K562 (cell line): ENCODE data around the gene NAB1. TPM values are rescaled to one million over a fixed set of nuclear protein-coding genes. Genes with fewer than 3 reads are reported as not detected.

Experiments used
- ATAC-seq: fragments of 200-7000 bp; cut with Tn5 transposase; 3 replicates; pipeline ENCODE4 v1.9.1; 2020; ENCODE audit warnings: moderate library complexity
- BruUV-seq: library from RNA; stranded (reverse); fragments of 400-500 nt; replicated peaks from 2 replicates; lab custom pipeline; 2021; lab: Mats Ljungman, UMichigan
- CTCF ChIA-PET: fragments of 300-600 bp; formaldehyde crosslinking; extraction: SDS; loops from one replicate; lab custom pipeline; 2021; ENCODE audit warnings: low intra/inter-chr PET ratio; lab: Yijun Ruan, JAX
- POLR2A ChIA-PET: fragments of 300-600, 350-650 bp; sonication (Branson Sonifier 250); formaldehyde crosslinking; extraction: SDS; loops from one replicate; lab custom pipeline; 2021; ENCODE audit warnings: antibody characterized with exemption, inconsistent platforms; lab: Yijun Ruan, JAX
- DNase-seq, 4 experiments: peaks; one replicate each; pipeline versions ENCODE4 v3.0.0 to v3.0.0-alpha.2; 2011 to 2018; ENCODE audit warnings: low spot score in 3 of 4, mixed read lengths in 3 of 4; ENCODE audit errors: extremely low read depth in 1 of 4
- FAIRE-seq: peaks from 2 replicates; lab custom pipeline; 2011; peaks lifted over from hg19 to GRCh38; lab: Jason Lieb, UNC
- H2AFZ ChIP-seq: 2 replicates; pipeline ENCODE4 v1.6.0; 2011; ENCODE audit warnings: low read depth, low read length, control low read depth, inconsistent platforms
- H3K27ac ChIP-seq: fragments of 200-600 bp; 3 replicates; pipeline ENCODE4 v1.8.0; 2011; ENCODE audit warnings: low read depth, mild to moderate bottlenecking, control low read depth, inconsistent platforms, low read length, moderate library complexity, mixed read lengths; ENCODE audit errors: extremely low read depth
- H3K27me3 ChIP-seq, 2 experiments: fragments of 300-600 bp in 1 of 2; 2 replicates in 1 of 2; 3 replicates in 1 of 2; pipeline versions ENCODE4 v1.6.0 to v1.8.0; 2011; ENCODE audit warnings: inconsistent platforms in 2 of 2, low read length in 2 of 2, mild to moderate bottlenecking in 1 of 2, mixed read lengths in 1 of 2, moderate library complexity in 1 of 2; ENCODE audit not compliant: control insufficient read depth in 2 of 2, insufficient read depth in 2 of 2
- H3K36me3 ChIP-seq: fragments of 300-600 bp; 3 replicates; pipeline ENCODE4 v1.8.0; 2011; ENCODE audit warnings: mild to moderate bottlenecking, low read length, inconsistent platforms; ENCODE audit not compliant: control insufficient read depth, insufficient read depth
- H3K4me1 ChIP-seq, 2 experiments: fragments of 200-600 bp in 1 of 2; replicated peaks in 1 of 2; 2 replicates in 1 of 2; 3 replicates in 1 of 2; pipeline versions ENCODE4 v1.5.1 to v1.8.0; 2011; ENCODE audit warnings: inconsistent platforms in 2 of 2, low read length in 2 of 2, mild to moderate bottlenecking in 1 of 2, mixed read lengths in 1 of 2, moderate library complexity in 1 of 2; ENCODE audit not compliant: control insufficient read depth in 2 of 2, insufficient read depth in 2 of 2
- H3K4me2 ChIP-seq: 2 replicates; pipeline ENCODE4 v1.6.1; 2011; ENCODE audit warnings: low read length, control low read depth, inconsistent platforms, mixed read lengths; ENCODE audit not compliant: insufficient read depth
- H3K4me3 ChIP-seq: fragments of 200-600 bp; sonication (generic), shearing (Covaris generic); 2 replicates; pipeline ENCODE4 v1.5.1; 2016; ENCODE audit warnings: control low read depth, inconsistent platforms
- H3K79me2 ChIP-seq: fragments of 200-600 bp; 3 replicates; pipeline ENCODE4 v1.8.0; 2011; ENCODE audit warnings: low read length, inconsistent platforms; ENCODE audit not compliant: control insufficient read depth, insufficient read depth
- H3K9ac ChIP-seq, 2 experiments: 2 replicates each; pipeline versions ENCODE4 v1.6.0 to v1.6.1; 2011; ENCODE audit warnings: low read depth in 2 of 2, low read length in 2 of 2, control low read depth in 1 of 2, inconsistent platforms in 1 of 2, mild to moderate bottlenecking in 1 of 2, mixed read lengths in 1 of 2; ENCODE audit not compliant: insufficient read depth in 1 of 2
- H3K9me1 ChIP-seq: one replicate; pipeline ENCODE4 v1.6.0; 2011; ENCODE audit warnings: inconsistent platforms, mild to moderate bottlenecking, low read length, moderate library complexity; ENCODE audit not compliant: control insufficient read depth, insufficient read depth
- H3K9me3 ChIP-seq: replicated peaks from 2 replicates; pipeline ENCODE4 v1.5.1; 2011; ENCODE audit warnings: low read depth, low read length, inconsistent platforms; ENCODE audit not compliant: control insufficient read depth, insufficient read depth
- H4K20me1 ChIP-seq: replicated peaks from 2 replicates; pipeline ENCODE4 v1.6.1; 2011; ENCODE audit warnings: low read length, inconsistent platforms, mixed read lengths; ENCODE audit not compliant: control insufficient read depth, insufficient read depth
- CTBP1 ChIP-seq: fragments of 450-650 bp; IDR thresholded peaks from 2 replicates; pipeline ENCODE4 v1.6.1; 2016; ENCODE audit warnings: borderline replicate concordance
- DEAF1 ChIP-seq: fragments of 450-650 bp; formaldehyde crosslinking; IDR thresholded peaks from 2 replicates; pipeline ENCODE4 v1.4.0; 2020; ENCODE audit warnings: mild to moderate bottlenecking, moderate library complexity
- ETV6 ChIP-seq, 3 experiments: fragments of 150-350 bp in 1 of 3; sonication (generic) in 1 of 3; formaldehyde crosslinking in 1 of 3; IDR thresholded peaks; 2 replicates each; pipeline versions ENCODE4 v1.6.1 to v1.8.0; 2014 to 2022; ENCODE audit warnings: borderline replicate concordance in 2 of 3, low read depth in 2 of 3, antibody characterized with exemption in 1 of 3, low read length in 1 of 3, mild to moderate bottlenecking in 1 of 3, missing genetic modification reagents in 1 of 3
- GATAD2A ChIP-seq: fragments of 450-650 bp; IDR thresholded peaks from 2 replicates; pipeline ENCODE4 v1.6.1; 2017
- HDAC3 ChIP-seq: fragments of 450-650 bp; IDR thresholded peaks from 2 replicates; pipeline ENCODE4 v1.6.1; 2018; ENCODE audit warnings: borderline replicate concordance, mild to moderate bottlenecking, moderate library complexity; ENCODE audit not compliant: partially characterized antibody
- PTBP1 ChIP-seq: fragments of 200-400 bp; formaldehyde crosslinking; IDR thresholded peaks from 2 replicates; pipeline ENCODE4 v1.6.1; 2017; ENCODE audit warnings: low read depth, low read length
- RBM17 ChIP-seq: fragments of 200-400 bp; formaldehyde crosslinking; IDR thresholded peaks from 2 replicates; pipeline ENCODE4 v1.6.1; 2017; ENCODE audit warnings: low read depth, mild to moderate bottlenecking, low read length, borderline replicate concordance
- SMAD3 ChIP-seq: fragments of 450-650 bp; formaldehyde crosslinking; conservative IDR thresholded peaks from 2 replicates; pipeline ENCODE4 v1.4.0; 2020; ENCODE audit warnings: mild to moderate bottlenecking
- SRSF1 ChIP-seq: fragments of 200-400 bp; formaldehyde crosslinking; IDR thresholded peaks from 2 replicates; pipeline ENCODE4 v1.6.1; 2017; ENCODE audit warnings: mild to moderate bottlenecking, low read depth, low read length, moderate library complexity
- STAT5A ChIP-seq: IDR thresholded peaks from 2 replicates; pipeline ENCODE4 v1.6.1; 2012; ENCODE audit warnings: low read length, inconsistent platforms, borderline replicate concordance
- TCF3 ChIP-seq: sonication (generic); formaldehyde crosslinking; IDR thresholded peaks from 2 replicates; pipeline ENCODE4 v1.4.0; 2020; ENCODE audit warnings: mild to moderate bottlenecking, missing genetic modification reagents
- ZNF134 ChIP-seq: fragments of 250-450 bp; sonication (Bioruptor Pico); conservative IDR thresholded peaks from 2 replicates; pipeline ENCODE4 v1.4.0; 2020
- WGBS: fragments of 100-300 bp; shearing (Covaris generic); methylation state at CpG from one replicate; pipeline ENCODE4 v1.1.6; 2016; ENCODE audit warnings: low coverage, mixed read lengths; ENCODE audit not compliant: insufficient coverage; ENCODE audit errors: missing lambda C conversion rate; 5-methylcytosine and 5-hydroxymethylcytosine counted together
- in situ Hi-C: fragments of 300-500 bp; cut with MboI; formaldehyde crosslinking; loops from 4 replicates; pipeline ENCODE4 v1.15.0; 2018; ENCODE audit warnings: inconsistent platforms, mixed read lengths
- intact Hi-C: fragments of 100-400 bp; cut with micrococcal nuclease; formaldehyde crosslinking; loops from 2 replicates; pipeline ENCODE4 v1.14.2; 2022
- polyA plus RNA-seq, 8 experiments: library from polyadenylated mRNA; depleted of rRNA in 4 of 8; stranded (reverse) in 5 of 8; unstranded in 3 of 8; fragments of >200 nt; fragmentation: Nextera tagmentation in 2 of 8; fragmentation: Illumina TruSeq in 1 of 8; extraction: Ambion mirVana in 2 of 8; extraction: Trizol in 1 of 8; gene quantifications; 2 replicates each; pipeline versions ENCODE4 v1.2.1 to v1.2.3, GENCODE V29; 2011 to 2014; ENCODE audit warnings: inconsistent platforms in 1 of 8, missing spikeins in 1 of 8
- total RNA-seq, 7 experiments: library from RNA; depleted of rRNA in 6 of 7; stranded (reverse); fragments of >200 nt in 6 of 7; fragmentation: Illumina TruSeq in 2 of 7; extraction: Trizol in 2 of 7; gene quantifications; 2 replicates each; pipeline versions ENCODE4 v1.2.1 to v1.2.3, GENCODE V29; 2011 to 2021; ENCODE audit warnings: low replicate concordance in 1 of 7
- TF ChIP-seq, protein P1 (sequence below), 2 experiments: IDR thresholded peaks; 2 replicates each; pipeline ENCODE4 v1.6.1; 2012; ENCODE audit warnings: improper control_type of control experiment in 2 of 2, low read depth in 2 of 2, low read length in 2 of 2, borderline replicate concordance in 1 of 2
- TF ChIP-seq, protein P2 (sequence below): fragments of 250-450 bp; sonication (Bioruptor Pico); IDR thresholded peaks from 2 replicates; pipeline ENCODE4 v1.4.0; 2020; ENCODE audit warnings: borderline replicate concordance

The NAB1 gene
- total and polyA plus RNA-seq, 9 of the 15 experiments (the other 6 are each of a cell fraction or from before 2014, with no cell fraction given): 3.1 to 23.0 (median 16.3) TPM

DNA sequence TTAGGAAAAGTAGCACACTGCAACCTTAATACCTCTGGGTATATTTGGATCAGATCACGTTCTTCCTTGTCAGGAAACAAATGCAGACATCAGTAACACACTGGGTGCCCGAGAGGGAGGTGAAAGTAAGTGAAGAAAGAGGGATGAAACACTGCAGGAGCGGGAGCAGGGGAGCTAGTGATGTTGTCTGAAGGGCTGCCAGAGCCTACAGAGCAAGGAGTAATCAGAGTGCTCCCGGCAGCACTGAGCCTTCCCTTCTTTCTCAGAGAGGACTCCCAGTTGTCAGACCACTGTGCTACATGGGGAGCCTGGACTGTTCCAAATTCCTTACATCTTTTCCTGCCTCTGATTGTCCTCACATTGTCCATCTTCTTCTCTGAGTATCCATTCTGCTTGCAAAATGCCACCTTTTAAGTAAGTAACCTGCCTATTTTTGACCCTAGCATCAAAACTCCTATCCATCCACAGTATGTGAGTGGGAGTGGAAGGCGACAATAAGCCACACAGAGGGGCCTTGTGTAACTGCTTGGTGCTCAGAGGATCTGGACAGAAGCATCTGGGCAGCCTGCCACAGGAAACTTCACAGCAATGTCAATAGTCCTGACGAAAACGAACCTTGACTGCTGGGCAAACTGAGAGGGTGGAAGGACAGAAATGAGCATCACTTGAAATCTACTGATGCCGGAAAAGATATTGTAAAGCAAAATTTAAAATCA, 10.8 kb upstream of the NAB1 start:
- no peaks in the 10 kb centered on the region for H3K36me3 ChIP-seq
- BruUV-seq: no TSS peak
- H3K9me1 ChIP-seq: no peaks in the 10 kb centered on the region
- H2AFZ ChIP-seq: 0 out of 2 replicates have a peak overlapping the region, but pooled peaks have one; percentile 14
- no peaks in the 10 kb centered on the region for H3K27me3 ChIP-seq
- no peaks in the 10 kb centered on the region for H3K79me2 ChIP-seq
- no peaks in the 10 kb centered on the region for H4K20me1 ChIP-seq
- H3K9me3 ChIP-seq: no peaks in the 10 kb centered on the region
- DNase-seq: no peak
- FAIRE-seq: peak; percentile 44
- intact Hi-C loops: no loop called here
- CTCF ChIA-PET: no interaction called here
- H3K4me3 ChIP-seq: no peak overlapping the region
- in situ Hi-C loops: no loop called here
- WGBS: 47% methylated on average over 8 of the region's 8 CpGs
- no peak overlapping the region for H3K9ac ChIP-seq
- POLR2A ChIA-PET: no interaction called here
- H3K4me1 ChIP-seq: peaks cover 0 to 2% of the 10 kb centered on the region in 2 experiments; a peak in 2 of 5 replicates
- no peak overlapping the region for H3K4me2 ChIP-seq
- H3K27ac ChIP-seq: no peak overlapping the region
- peak; percentile 13; the same call in 1 of the 3 replicates for ATAC-seq
- TF ChIP-seq ETV6 (IDR thresholded peaks at IDR 0.05; ENCODE audit: borderline replicate concordance in 1 of 2, low read depth in 2 of 2, low read length in 1 of 2): no peak
- no peak for TF ChIP-seq ETV6 (CRISPR knock-in tag; IDR thresholded peaks at IDR 0.05; ENCODE audit: borderline replicate concordance)
- no peak for TF ChIP-seq SMAD3 (CRISPR knock-in tag)
- TF ChIP-seq, protein P1, sequence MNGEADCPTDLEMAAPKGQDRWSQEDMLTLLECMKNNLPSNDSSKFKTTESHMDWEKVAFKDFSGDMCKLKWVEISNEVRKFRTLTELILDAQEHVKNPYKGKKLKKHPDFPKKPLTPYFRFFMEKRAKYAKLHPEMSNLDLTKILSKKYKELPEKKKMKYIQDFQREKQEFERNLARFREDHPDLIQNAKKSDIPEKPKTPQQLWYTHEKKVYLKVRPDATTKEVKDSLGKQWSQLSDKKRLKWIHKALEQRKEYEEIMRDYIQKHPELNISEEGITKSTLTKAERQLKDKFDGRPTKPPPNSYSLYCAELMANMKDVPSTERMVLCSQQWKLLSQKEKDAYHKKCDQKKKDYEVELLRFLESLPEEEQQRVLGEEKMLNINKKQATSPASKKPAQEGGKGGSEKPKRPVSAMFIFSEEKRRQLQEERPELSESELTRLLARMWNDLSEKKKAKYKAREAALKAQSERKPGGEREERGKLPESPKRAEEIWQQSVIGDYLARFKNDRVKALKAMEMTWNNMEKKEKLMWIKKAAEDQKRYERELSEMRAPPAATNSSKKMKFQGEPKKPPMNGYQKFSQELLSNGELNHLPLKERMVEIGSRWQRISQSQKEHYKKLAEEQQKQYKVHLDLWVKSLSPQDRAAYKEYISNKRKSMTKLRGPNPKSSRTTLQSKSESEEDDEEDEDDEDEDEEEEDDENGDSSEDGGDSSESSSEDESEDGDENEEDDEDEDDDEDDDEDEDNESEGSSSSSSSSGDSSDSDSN (IDR thresholded peaks at IDR 0.05; ENCODE audit: borderline replicate concordance in 1 of 2, low read depth in 2 of 2, low read length in 2 of 2): no peak
- no peak for TF ChIP-seq DEAF1 (CRISPR knock-in tag)
- TF ChIP-seq HDAC3: no peak
- no peak for TF ChIP-seq PTBP1
- TF ChIP-seq SRSF1: no peak
- TF ChIP-seq ZNF134 (CRISPR knock-in tag): no peak
- TF ChIP-seq CTBP1: no peak
- TF ChIP-seq GATAD2A: no peak
- no peak for TF ChIP-seq RBM17
- TF ChIP-seq TCF3 (CRISPR knock-in tag): no peak
- no peak for TF ChIP-seq STAT5A
- TF ChIP-seq, protein P2, sequence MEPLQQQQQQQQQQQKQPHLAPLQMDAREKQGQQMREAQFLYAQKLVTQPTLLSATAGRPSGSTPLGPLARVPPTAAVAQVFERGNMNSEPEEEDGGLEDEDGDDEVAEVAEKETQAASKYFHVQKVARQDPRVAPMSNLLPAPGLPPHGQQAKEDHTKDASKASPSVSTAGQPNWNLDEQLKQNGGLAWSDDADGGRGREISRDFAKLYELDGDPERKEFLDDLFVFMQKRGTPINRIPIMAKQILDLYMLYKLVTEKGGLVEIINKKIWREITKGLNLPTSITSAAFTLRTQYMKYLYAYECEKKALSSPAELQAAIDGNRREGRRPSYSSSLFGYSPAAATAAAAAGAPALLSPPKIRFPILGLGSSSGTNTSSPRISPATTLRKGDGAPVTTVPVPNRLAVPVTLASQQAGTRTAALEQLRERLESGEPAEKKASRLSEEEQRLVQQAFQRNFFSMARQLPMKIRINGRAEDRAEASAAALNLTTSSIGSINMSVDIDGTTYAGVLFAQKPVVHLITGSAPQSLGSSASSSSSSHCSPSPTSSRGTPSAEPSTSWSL (CRISPR knock-in tag): no peak
